Stomach (tissue), 4 donors: ENCODE measurements around the gene NHSL1.

Experiments used
- CTCF ChIP-seq, 7 experiments: fragments of 450-650 bp in 4 of 7; fragments of 200-600 bp in 3 of 7; sonication (generic) in 3 of 7; IDR thresholded peaks; one replicate each; pipeline ENCODE4 v1.5.1; 2016 to 2019; ENCODE audit warnings: antibody characterized with exemption in 7 of 7, control low read depth in 2 of 7, mild to moderate bottlenecking in 1 of 7
- EP300 ChIP-seq: sonication (generic); formaldehyde crosslinking; IDR thresholded peaks from one replicate; pipeline ENCODE4 v1.6.1; 2017; ENCODE audit warnings: antibody characterized with exemption
- POLR2A ChIP-seq, 4 donors: fragments of 450-650 bp; IDR thresholded peaks; one replicate each; pipeline ENCODE4 v1.6.1; 2016; ENCODE audit warnings: antibody characterized with exemption in 4 of 4, control low read depth in 2 of 4, mild to moderate bottlenecking in 1 of 4, moderate library complexity in 1 of 4
- POLR2AphosphoS5 ChIP-seq, 3 donors: sonication (generic); formaldehyde crosslinking; IDR thresholded peaks; one replicate each; pipeline ENCODE4 v1.6.1; 2016; ENCODE audit warnings: antibody characterized with exemption in 3 of 3

- no peak for TF ChIP-seq CTCF (IDR thresholded peaks at IDR 0.05)
- TF ChIP-seq EP300, result no peak
- TF ChIP-seq POLR2AphosphoS5 (IDR thresholded peaks at IDR 0.05), result no peak
- no peak for TF ChIP-seq POLR2A (IDR thresholded peaks at IDR 0.05)
Observed at GRCh38 chr6:138514860-138515540, 15.7 kb upstream of the NHSL1 start.
